Measurements from ENCODE around the gene GRWD1.

Gene GRWD1

GRCh38 chr19:48424694-48425219, 21.0 kb upstream of the GRWD1 start:
- TF ChIP-seq CTCF (conservative IDR thresholded peaks at IDR 0.05; ENCODE audit: low read length), result 0 out of 2 replicates have a peak, but pooled peaks have one; percentile 7
- DNase-seq (ENCODE audit: low read depth), result peak; percentile 38
- H3K4me3 ChIP-seq (ENCODE audit: low read length), result no peak overlapping the region

- no peak for DNase-seq (ENCODE audit: low read depth)
- TF ChIP-seq CTCF (conservative IDR thresholded peaks at IDR 0.05; ENCODE audit: low read length), result no peak
- H3K4me3 ChIP-seq (ENCODE audit: low read length), result no peak overlapping the region
Measured at GRCh38 chr19:48428670-48429069, 17.1 kb upstream of the GRWD1 start.

GRCh38 chr19:48433337-48433736, 12.4 kb upstream of the GRWD1 start:
- no peak for TF ChIP-seq CTCF (conservative IDR thresholded peaks at IDR 0.05; ENCODE audit: low read length)
- H3K4me3 ChIP-seq (ENCODE audit: low read length), result no peak overlapping the region
- no peak for DNase-seq (ENCODE audit: low read depth)

GRCh38 chr19:48436586-48436985, 9.2 kb upstream of the GRWD1 start:
- no peak overlapping the region for H3K4me3 ChIP-seq (ENCODE audit: low read length)
- TF ChIP-seq CTCF (conservative IDR thresholded peaks at IDR 0.05; ENCODE audit: low read length), result no peak
- no peak for DNase-seq (ENCODE audit: low read depth)

GRCh38 chr19:48441360-48442050, 4.3 kb upstream of the GRWD1 start:
- DNase-seq (ENCODE audit: low read depth), result no peak
- TF ChIP-seq CTCF (conservative IDR thresholded peaks at IDR 0.05; ENCODE audit: low read length), result no peak
- no peak overlapping the region for H3K4me3 ChIP-seq (ENCODE audit: low read length)

- H3K4me3 ChIP-seq (ENCODE audit: low read length), result no peak overlapping the region
- no peak for DNase-seq (ENCODE audit: low read depth)
- TF ChIP-seq CTCF (conservative IDR thresholded peaks at IDR 0.05; ENCODE audit: low read length), result no peak
Measured at GRCh38 chr19:48442116-48443035, 3.4 kb upstream of the GRWD1 start.
